Lower leg skin (tissue), 4 donors: ENCODE results near the gene MPP1. TPM values are rescaled to one million over a fixed set of nuclear protein-coding genes. Genes with fewer than 3 reads are reported as not detected.

Experiments used
- DNase-seq, 2 donors: peaks; one replicate each; pipeline ENCODE4 v3.0.0-alpha.2; 2019; ENCODE audit warnings: low spot score in 2 of 2
- H3K4me3 ChIP-seq: fragments of 200-600 bp; sonication (generic); 2 replicates; pipeline ENCODE4 v1.5.1; 2017; ENCODE audit warnings: mild to moderate bottlenecking, low read depth; ENCODE audit not compliant: poor library complexity, severe bottlenecking
- CTCF ChIP-seq, 3 donors: fragments of 450-650 bp; IDR thresholded peaks; one replicate each; pipeline ENCODE4 v1.5.1; 2016; ENCODE audit warnings: antibody characterized with exemption in 3 of 3, mild to moderate bottlenecking in 3 of 3, moderate library complexity in 2 of 3
- POLR2A ChIP-seq, 2 donors: fragments of 450-650 bp; IDR thresholded peaks; one replicate each; pipeline ENCODE4 v1.6.1; 2016 to 2017; ENCODE audit warnings: antibody characterized with exemption in 2 of 2, mild to moderate bottlenecking in 1 of 2, moderate library complexity in 1 of 2
- WGBS, 2 donors: methylation state at CpG; one replicate each; pipeline ENCODE4 v1.1.5; 2018; 5-methylcytosine and 5-hydroxymethylcytosine counted together
- intact Hi-C: fragments of 100-400 bp; cut with DNase I; formaldehyde crosslinking; loops from one replicate; pipeline ENCODE4 v1.15.0; 2023; ENCODE audit warnings: low total_unique reads
- total RNA-seq, 4 donors: library from RNA; depleted of rRNA; stranded (reverse); fragments of >200 nt; gene quantifications; one replicate each; pipeline ENCODE4 v1.1.0, GENCODE V29; 2016

MPP1 gene
- total RNA-seq, 4 donors from 2014 or later, result 8.7 to 14.5 (median 10.5) TPM

- DNase-seq, result no peak
- intact Hi-C loops, result no loop called here
- no peak overlapping the region for H3K4me3 ChIP-seq
- 68 to 76% methylated on average over 2 of the region's 2 CpGs for WGBS, 2 donors
- TF ChIP-seq CTCF (IDR thresholded peaks at IDR 0.05) (no peak), POLR2A (IDR thresholded peaks at IDR 0.05) (no peak)
These were observed 65.3 kb downstream of the MPP1 start for GRCh38 chrX:154739952-154740465.

DNA sequence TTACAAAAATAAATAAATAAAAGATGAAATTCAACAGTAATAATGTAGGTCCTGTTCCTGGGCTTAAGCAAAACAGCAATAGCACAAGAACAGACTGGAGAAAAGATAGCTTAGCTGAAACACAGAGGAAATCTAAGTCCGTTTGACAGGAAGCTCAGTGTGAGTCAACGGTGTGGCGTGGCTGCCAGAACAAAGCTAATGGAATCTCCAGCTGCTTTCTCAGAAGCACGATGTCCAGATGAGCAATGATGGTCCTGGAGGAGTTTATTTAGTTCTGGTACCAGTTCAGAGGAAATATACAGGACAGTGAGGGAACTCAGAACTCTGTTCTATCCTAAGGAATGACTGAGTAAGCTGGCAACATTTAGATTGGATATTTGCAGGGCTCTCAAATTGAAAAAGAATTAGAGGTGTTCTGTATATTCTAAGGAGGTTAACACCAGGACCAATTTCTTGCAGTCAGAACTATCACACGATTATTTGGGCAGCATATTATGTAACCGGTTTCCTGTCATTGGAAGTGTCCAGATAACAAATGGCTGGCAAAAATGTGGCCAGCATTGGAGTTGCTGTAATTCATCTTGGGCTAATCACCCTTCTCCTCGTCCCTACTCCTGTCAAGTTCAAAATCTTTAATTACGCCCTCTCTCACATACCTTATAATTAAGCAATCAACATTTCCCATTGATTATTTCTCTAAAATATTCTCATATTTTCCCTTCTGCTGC lies 67.1 kb downstream of the MPP1 start:
- TF ChIP-seq POLR2A (IDR thresholded peaks at IDR 0.05) (no peak), CTCF (IDR thresholded peaks at IDR 0.05) (no peak)
- DNase-seq, result no peak
- WGBS, 2 donors, result 35 to 48% methylated on average over 8 of the region's 8 CpGs

GRCh38 chrX:154737136-154737535 lies 68.1 kb downstream of the MPP1 start:
- intact Hi-C loops, result no loop called here
- TF ChIP-seq POLR2A (IDR thresholded peaks at IDR 0.05) (no peak), CTCF (IDR thresholded peaks at IDR 0.05) (no peak)
- 89 to 90% methylated on average over 5 of the region's 5 CpGs for WGBS, 2 donors
- H3K4me3 ChIP-seq, result no peak overlapping the region
- DNase-seq, result no peak

More for the DNA sequence above, 67.1 kb downstream of the MPP1 start:
- no peak overlapping the region for H3K4me3 ChIP-seq
- intact Hi-C loops, result no loop called here

DNA sequence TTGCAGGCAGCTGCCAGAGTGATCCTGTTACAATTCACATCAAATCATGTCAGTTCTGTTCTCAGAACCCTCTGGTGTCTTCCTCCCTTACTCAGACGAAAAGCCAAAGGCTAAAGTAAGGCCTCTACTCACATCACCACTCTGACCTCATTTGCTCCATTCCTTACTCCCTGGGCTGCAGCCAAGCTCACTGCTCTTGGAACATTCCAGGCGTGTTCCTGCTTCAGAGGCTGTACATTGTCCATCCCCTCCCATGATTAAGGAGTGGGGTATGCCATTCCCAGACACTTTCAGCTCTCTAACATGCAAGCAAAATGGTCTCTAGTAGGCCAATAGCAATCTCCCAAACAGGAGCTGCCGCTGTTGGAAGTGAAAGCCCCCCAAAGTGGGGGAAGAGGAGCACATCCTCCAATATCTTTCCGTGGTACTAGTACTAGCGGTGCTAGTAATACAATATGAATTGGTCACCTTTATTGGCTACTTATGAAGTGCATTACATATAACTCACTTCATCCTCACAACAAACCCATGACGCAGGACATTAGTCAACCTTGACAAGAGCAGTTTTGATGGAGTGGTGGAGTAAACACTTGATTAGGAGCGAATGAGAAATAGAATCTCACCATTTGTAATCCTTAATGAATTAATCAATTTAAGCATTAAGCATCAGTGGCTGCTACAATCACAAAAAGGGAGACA lies 69.4 kb downstream of the MPP1 start:
- H3K4me3 ChIP-seq, result no peak overlapping the region
- intact Hi-C loops, result no loop called here
- no peak for DNase-seq
- 73 to 82% methylated on average over 7 of the region's 7 CpGs for WGBS, 2 donors
- no peak for TF ChIP-seq POLR2A (IDR thresholded peaks at IDR 0.05)
- TF ChIP-seq CTCF (IDR thresholded peaks at IDR 0.05), result no peak

GRCh38 chrX:154734061-154734781 lies 71.1 kb downstream of the MPP1 start:
- TF ChIP-seq CTCF (IDR thresholded peaks at IDR 0.05), result no peak
- TF ChIP-seq POLR2A (IDR thresholded peaks at IDR 0.05), result no peak
- H3K4me3 ChIP-seq, result no peak overlapping the region
- WGBS, 2 donors, result 54 to 58% methylated on average over 7 to 8 of the region's 8 CpGs
- DNase-seq, result no peak
- intact Hi-C loops, result no loop called here
